Activated CD8-positive, alpha-beta memory T cell treated with anti-CD3 and anti-CD28 coated beads for 24 hours (primary cell): ENCODE measurements around the gene MC1R.
A peak's percentile ranks its signal among the peaks of the same experiment; 100 is the strongest.
"Not testable (repeated sequence)": the region's sequence is repeated elsewhere in the genome, so short reads cannot be mapped to it uniquely, and the experiment has no call there.

Source experiments
- DNase-seq: peaks from one replicate; pipeline ENCODE4 v3.0.0-alpha.2; 2020

The MC1R gene

GRCh38 chr16:89915303-89916232 is 3.1 kb upstream of the MC1R start:
- no peak for DNase-seq

GRCh38 chr16:89917773-89918452 is 749 bp upstream of the MC1R start:
- DNase-seq, result peak; percentile 89

- no peak for DNase-seq
These were observed 1.1 kb downstream of the MC1R start for GRCh38 chr16:89919535-89920406.

DNA sequence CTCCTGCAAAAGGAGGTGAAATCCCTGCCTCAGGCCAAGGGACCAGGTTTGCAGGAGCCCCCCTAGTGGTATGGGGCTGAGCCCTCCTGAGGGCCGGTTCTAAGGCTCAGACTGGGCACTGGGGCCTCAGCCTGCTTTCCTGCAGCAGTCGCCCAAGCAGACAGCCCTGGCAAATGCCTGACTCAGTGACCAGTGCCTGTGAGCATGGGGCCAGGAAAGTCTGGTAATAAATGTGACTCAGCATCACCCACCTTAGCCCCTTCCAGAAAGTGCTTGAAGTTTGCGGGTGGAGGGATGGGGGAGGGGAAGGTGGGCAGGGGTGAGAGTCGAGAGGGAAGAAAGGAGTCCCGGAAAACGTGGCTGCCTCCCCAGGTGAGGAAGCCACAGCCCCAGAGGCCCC is 2.1 kb downstream of the MC1R start:
- DNase-seq, result no peak

GRCh38 chr16:89921131-89921701 is 2.6 kb downstream of the MC1R start:
- no peak for DNase-seq

DNA sequence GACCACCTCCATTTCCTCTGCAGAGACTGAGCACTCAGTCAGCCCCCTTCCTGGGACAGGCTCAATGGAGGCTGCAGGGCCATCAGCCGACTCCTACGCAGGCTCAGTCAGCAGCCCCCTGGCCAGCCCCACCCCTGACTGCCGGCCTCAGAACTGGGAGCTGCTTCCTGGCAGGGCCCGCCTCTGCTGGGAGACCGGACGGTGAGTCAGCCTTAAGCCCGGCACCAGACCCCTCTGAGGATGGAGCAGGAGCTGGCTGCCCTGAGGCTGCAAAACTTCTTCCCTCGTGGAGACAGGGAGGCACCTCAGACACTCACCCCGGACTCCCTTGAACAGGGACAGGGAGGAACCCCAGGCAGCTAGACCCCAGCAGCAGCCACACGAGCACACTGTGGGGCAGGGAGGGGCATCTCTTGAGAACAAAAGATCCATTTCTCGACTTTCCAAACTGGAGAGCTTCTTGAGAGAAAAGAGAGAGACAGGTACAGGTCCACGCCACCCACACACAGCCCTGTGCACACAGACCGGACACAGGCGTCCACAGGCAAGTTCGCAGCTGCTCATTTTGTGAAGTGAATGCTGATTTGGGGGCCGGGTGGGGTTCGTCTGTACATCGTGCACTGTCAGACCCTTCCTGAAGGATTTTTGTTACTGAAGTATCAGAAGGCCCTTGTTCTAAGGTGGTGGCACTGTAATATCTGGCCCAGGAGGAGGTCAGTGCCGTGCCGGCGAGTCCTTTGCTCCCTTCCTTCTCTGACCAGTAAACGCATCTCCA is 3.2 kb downstream of the MC1R start:
- no peak for DNase-seq

GRCh38 chr16:89922477-89922883 is 3.8 kb downstream of the MC1R start:
- DNase-seq, result peak; percentile 77

DNA sequence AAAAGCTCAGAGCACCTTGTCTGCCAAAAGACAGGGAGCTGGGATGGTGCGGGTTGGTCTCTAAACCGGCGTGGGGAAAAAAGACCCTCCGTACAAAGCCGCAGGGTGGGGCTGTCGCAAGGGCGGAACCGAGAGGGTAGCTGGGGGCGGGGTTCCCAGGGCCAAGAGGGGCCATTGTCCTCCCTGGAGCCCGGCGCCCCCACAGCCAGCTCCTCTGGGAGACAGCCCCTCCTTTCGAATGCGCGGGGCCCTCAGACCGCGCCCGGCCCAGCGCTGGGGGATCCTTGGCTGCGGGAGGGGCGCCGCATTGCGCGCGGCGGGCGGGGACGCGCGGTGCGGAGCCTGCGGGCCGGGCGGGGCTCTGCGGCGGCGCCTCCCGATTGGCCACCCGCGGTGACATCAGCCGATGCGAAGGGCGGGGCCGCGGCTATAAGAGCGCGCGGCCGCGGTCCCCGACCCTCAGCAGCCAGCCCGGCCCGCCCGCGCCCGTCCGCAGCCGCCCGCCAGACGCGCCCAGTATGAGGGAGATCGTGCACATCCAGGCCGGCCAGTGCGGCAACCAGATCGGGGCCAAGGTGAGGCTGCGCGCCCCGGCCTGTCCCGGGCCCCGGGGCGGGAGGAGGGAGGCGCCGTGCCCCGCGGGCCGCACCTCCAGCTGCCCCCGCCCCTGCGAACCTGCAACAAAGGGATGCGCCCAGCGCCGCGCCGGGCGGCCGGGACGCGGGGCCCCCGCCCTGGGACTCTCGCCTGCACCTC is 4.4 kb downstream of the MC1R start, which contains the start of gene TUBB3:
Gene TUBB3, plus strand, starts transcription at position 459 of the 756 bp plus-strand sequence. Its CDS starts 60 bp downstream, at position 519.
- DNase-seq, result no peak

DNA sequence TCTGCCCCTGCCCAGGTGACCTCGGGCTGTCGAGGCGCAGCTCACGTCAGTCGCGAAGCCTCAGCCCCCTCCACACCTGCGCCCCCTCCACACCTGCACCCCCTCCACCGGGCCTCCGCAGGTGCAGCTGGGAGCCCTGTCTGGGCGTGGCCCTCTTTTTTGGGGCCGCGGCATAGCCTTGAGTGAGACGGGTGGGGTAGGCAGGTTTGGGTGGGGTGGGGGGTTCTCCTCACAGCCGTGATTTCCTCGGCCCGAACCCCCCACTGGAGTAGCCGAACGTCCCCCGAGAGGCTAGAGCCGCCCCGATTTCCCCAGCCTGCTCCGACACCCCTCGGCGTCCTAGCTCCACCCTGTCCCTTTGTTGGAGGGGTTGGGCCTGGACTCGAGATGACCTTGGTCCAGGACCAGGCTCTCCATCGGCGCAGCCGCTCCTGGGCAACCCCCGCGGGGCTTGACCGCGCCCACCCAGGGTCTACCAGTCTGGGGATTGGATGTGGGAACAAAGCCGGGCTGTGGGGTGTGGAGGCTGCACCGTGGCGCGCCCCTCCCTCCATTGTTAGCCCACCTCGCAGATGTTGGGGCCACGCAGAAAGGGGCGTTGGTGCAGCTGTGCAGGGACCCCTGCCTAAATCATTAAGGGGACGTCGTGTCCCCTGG is 5.1 kb downstream of the MC1R start:
- no peak for DNase-seq

DNA sequence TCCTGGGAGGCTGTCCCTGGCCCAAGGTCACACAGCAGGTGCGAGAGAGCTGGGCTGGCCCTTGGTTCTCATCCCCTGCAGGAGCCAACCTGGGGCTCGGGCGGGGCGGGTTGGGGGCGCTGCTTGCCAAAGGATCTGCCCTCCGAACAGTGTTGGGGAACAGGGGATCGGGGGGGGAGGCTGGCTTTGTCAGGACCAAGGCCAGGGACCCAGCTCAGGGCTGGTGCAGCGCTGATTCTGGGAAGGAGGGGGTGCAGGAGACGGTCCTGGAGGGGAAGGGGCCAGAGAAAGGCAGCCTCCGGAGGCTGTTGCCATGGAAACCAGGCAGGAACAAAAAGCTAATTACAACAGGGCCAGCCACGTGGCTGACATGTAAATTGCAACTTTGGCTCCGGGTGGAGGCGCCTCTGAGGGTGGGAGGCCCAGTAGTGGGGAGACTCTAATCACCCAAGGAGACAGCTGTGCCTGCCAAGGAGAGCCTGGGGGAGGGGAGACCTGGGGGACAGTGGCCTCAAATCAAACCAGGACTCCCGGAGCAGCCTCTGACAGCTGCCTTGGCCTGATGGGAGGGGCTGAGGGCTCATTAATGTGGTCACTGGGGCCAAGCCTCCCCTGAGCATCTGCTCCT is 5.7 kb downstream of the MC1R start:
- no peak for DNase-seq

DNA sequence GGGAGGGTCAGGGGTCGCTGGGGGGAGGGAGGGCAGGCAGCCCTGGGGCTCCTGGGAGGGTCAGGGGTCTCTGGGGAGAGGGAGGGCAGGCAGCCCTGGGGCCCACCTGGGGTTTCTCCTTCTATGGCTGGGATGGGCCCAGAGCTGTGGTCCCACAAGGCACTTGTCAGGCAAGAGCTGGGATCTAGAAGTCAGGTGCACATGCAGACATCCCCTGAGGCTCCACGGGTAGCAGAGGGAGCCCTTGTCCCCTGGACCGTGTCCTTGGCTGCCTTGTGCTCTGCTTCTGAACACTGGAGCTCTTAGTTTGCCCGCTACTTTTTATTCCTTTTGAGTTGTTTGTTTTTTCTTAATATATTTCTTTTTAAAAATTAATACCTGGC is 6.3 kb downstream of the MC1R start:
- DNase-seq, result no peak

DNA sequence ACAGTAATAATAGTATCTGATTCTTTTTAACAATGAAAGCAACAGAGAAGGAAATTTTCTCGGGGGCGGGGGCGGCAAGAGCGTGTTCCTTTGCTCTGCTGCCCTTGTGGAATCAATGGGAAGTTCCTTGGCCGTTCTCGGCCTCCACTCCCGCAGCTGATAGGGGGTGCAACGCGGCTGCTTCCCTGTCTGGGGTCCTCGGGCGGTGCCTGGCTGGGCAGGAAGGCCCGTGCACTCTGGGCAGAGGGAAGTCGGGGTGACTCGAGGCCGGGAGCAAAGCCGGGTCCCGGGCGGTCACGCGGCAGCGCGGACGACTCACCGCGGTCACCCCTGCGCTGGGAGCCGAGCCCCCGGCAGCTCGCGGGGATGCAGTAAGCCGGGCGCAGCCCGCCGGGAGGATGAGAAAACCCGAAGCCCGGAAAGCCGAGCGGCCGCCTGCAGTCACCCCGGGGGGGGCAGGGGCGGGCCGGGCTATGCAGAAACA is 7.0 kb downstream of the MC1R start:
- DNase-seq, result no peak

DNA sequence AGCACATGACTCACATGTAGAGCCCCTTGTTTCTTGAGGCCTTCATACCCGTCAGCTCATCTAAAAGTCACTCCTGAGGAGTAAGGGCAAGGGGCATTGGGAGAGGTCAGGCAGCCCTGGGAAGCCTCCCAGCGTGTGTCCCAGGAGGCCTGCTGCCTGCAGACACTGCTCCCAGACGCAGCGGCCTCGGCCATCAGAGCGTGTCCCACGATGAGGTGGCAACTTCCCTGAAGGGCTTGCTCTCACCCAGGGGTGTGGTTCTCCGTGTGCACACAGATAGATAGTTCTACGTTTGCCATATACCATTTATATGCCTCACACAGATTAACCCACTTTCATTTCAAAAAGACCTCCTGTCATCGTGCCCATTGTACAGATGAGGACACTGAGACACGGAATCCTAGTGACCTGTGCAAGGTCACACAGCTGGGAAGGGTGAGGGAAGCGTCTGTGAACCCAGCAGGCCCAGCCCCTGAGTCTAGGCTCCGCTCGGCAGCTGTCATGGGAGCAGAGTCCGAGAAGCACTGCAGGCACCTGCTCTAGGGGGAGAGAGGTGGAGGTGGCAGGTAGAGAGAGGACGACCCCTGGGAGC is 12.7 kb downstream of the MC1R start:
- DNase-seq, result no peak

DNA sequence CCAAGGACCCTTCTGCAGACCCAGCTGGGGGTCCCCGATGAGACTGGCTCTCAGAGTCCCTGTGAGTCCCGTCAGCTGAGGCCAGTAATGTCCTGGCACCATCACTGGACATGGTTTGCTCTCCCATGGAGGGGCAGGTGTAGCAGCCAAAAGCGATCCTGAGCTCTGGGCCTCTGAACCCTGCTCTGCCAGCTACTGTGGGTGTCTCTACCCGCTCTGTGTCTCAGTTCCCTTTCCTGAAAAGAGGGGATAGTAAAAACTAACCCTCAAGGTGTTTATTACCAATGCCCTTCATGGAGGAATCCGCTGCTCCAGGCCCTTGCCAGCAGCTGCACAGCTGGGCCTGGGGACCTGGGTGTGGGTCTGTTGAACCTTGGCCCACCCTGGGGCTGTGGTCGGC is 13.3 kb downstream of the MC1R start:
- DNase-seq, result no peak

- not testable (repeated sequence) for DNase-seq
These were observed 15.4 kb downstream of the MC1R start for GRCh38 chr16:89934019-89934418.

DNA sequence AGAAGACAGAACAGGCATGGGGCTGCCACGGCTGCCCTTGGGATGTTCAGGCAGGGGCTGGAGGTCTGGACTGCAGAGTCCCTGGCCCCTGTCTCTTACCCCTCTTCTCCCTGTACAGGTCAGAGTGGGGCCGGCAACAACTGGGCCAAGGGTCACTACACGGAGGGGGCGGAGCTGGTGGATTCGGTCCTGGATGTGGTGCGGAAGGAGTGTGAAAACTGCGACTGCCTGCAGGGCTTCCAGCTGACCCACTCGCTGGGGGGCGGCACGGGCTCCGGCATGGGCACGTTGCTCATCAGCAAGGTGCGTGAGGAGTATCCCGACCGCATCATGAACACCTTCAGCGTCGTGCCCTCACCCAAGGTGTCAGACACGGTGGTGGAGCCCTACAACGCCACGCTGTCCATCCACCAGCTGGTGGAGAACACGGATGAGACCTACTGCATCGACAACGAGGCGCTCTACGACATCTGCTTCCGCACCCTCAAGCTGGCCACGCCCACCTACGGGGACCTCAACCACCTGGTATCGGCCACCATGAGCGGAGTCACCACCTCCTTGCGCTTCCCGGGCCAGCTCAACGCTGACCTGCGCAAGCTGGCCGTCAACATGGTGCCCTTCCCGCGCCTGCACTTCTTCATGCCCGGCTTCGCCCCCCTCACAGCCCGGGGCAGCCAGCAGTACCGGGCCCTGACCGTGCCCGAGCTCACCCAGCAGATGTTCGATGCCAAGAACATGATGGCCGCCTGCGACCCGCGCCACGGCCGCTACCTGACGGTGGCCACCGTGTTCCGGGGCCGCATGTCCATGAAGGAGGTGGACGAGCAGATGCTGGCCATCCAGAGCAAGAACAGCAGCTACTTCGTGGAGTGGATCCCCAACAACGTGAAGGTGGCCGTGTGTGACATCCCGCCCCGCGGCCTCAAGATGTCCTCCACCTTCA is 16.2 kb downstream of the MC1R start:
- no peak for DNase-seq

- not testable (repeated sequence) for DNase-seq
These were observed 17.0 kb downstream of the MC1R start for GRCh38 chr16:89935620-89936019.

GRCh38 chr16:89936034-89936433 is 17.4 kb downstream of the MC1R start:
- DNase-seq, result no peak
